ENCODE measurements around the gene PMEPA1. TPM values are rescaled to one million over a fixed set of nuclear protein-coding genes. Genes with fewer than 3 reads are reported as not detected.
A peak's percentile ranks its signal among the peaks of the same experiment; 100 is the strongest.

The PMEPA1 gene
- total and polyA plus RNA-seq, 2 donors (not counting 1 experiment from before 2014, with no cell fraction given), result 9.9 to 37.4 TPM

- peaks cover 44% of the 10 kb centered on the region for H3K4me1 Mint-ChIP-seq
- Histone ChIP-seq H4K20me1 (ENCODE audit: control insufficient read depth, insufficient read depth, low read length, poor library complexity, severe bottlenecking) (peaks cover 24% of the 10 kb centered on the region), H3K79me2 (ENCODE audit: control insufficient read depth, insufficient read depth, low read length) (peaks cover 80% of the 10 kb centered on the region), H3K9ac (ENCODE audit: low read length) (no peak overlapping the region), H3K4me3 (ENCODE audit: control extremely low read depth in 1 of 5, extremely low read depth in 1 of 5, insufficient read depth in 1 of 5, low read depth in 2 of 5, low read length in 4 of 5) (no peak overlapping the region), H3K4me2 (replicated peaks; ENCODE audit: low read depth, low read length, poor library complexity, severe bottlenecking) (peak overlapping the region; percentile 95), H3K27ac (ENCODE audit: low read length in 2 of 2) (peak overlapping the region; percentile 80 to 99), H3K36me3 (replicated peaks in 1 of 2; ENCODE audit: control extremely low read depth in 1 of 2, control insufficient read depth in 1 of 2, extremely low read depth in 1 of 2, insufficient read depth in 2 of 2, low read length in 1 of 2) (no peaks in the 10 kb centered on the region), H2AFZ (ENCODE audit: insufficient read depth, low read depth, low read length, poor library complexity, severe bottlenecking) (no peak overlapping the region), H3K27me3 (replicated peaks in 1 of 4; ENCODE audit: control extremely low read depth in 1 of 4, control insufficient read depth in 3 of 4, insufficient read depth in 4 of 4, low read length in 3 of 4) (peaks cover 0 to 2% (median 0%) of the 10 kb centered on the region in 4 experiments), H3K9me3 (ENCODE audit: control extremely low read depth in 1 of 3, control insufficient read depth in 2 of 3, insufficient read depth in 1 of 3, low read length in 2 of 3) (no peaks in the 10 kb centered on the region), H3K4me1 (ENCODE audit: control insufficient read depth in 2 of 2, insufficient read depth in 2 of 2, low read length in 2 of 2) (peaks cover 38 to 43% of the 10 kb centered on the region in 2 donors)
- TF ChIP-seq EZH2 (IDR thresholded peaks at IDR 0.05; ENCODE audit: borderline replicate concordance, insufficient read depth, low read depth, low read length, poor library complexity, severe bottlenecking) (no peak), CTCF (IDR thresholded peaks at IDR 0.05) (no peak)
- intact Hi-C loops (cut with micrococcal nuclease), result loop anchor here (2.0 to 10.0 kb wide), 3 partner anchors 57 to 1317 kb away; partner anchors contain the start of genes AURKA and CSTF1
- 90% methylated on average over 5 of the region's 8 CpGs for WGBS (ENCODE audit: insufficient coverage)
- no peak overlapping the region for H3K27ac Mint-ChIP-seq
- ChIA-PET POLR2A (interaction anchor here (1.0 to 2.2 kb wide), 4 partner anchors 9 to 31 kb away, joined by 4 to 12 read pairs (median 6); no protein-coding TSS in a partner anchor), CTCF (interaction anchor here (0.6 to 4.6 kb wide), 8 partner anchors 10 to 102 kb away, joined by 3 to 39 read pairs (median 6); no protein-coding TSS in a partner anchor)
- no peak for ATAC-seq (ENCODE audit: low read depth)
- DNase-seq, result no peak
- peak overlapping the region; percentile 94 for H3K4me3 Mint-ChIP-seq
- H3K27me3 Mint-ChIP-seq, result no peaks in the 10 kb centered on the region
- H3K9me3 Mint-ChIP-seq (ENCODE audit: insufficient read depth), result no peaks in the 10 kb centered on the region
Measured at GRCh38 chr20:57711311-57711712, 1.5 kb upstream of the PMEPA1 start.

GRCh38 chr20:57710841-57711240, 1.0 kb upstream of the PMEPA1 start:
- Histone ChIP-seq H3K4me2 (replicated peaks; ENCODE audit: low read depth, low read length, poor library complexity, severe bottlenecking) (peak overlapping the region; percentile 95), H3K9me3 (ENCODE audit: control extremely low read depth in 1 of 3, control insufficient read depth in 2 of 3, insufficient read depth in 1 of 3, low read length in 2 of 3) (no peaks in the 10 kb centered on the region), H3K79me2 (ENCODE audit: control insufficient read depth, insufficient read depth, low read length) (peaks cover 85% of the 10 kb centered on the region), H3K27ac (ENCODE audit: low read length in 2 of 2) (peak overlapping the region; percentile 80 to 99), H3K9ac (ENCODE audit: low read length) (peak overlapping the region; percentile 98), H3K27me3 (replicated peaks in 1 of 4; ENCODE audit: control extremely low read depth in 1 of 4, control insufficient read depth in 3 of 4, insufficient read depth in 4 of 4, low read length in 3 of 4) (no peaks in the 10 kb centered on the region), H3K36me3 (replicated peaks in 1 of 2; ENCODE audit: control extremely low read depth in 1 of 2, control insufficient read depth in 1 of 2, extremely low read depth in 1 of 2, insufficient read depth in 2 of 2, low read length in 1 of 2) (no peaks in the 10 kb centered on the region), H4K20me1 (ENCODE audit: control insufficient read depth, insufficient read depth, low read length, poor library complexity, severe bottlenecking) (peaks cover 24% of the 10 kb centered on the region), H2AFZ (ENCODE audit: insufficient read depth, low read depth, low read length, poor library complexity, severe bottlenecking) (no peak overlapping the region), H3K4me3 (ENCODE audit: control extremely low read depth in 1 of 5, extremely low read depth in 1 of 5, insufficient read depth in 1 of 5, low read depth in 2 of 5, low read length in 4 of 5) (peak overlapping the region; percentile 59 to 96 (median 83)), H3K4me1 (ENCODE audit: control insufficient read depth in 2 of 2, insufficient read depth in 2 of 2, low read length in 2 of 2) (peaks cover 42 to 48% of the 10 kb centered on the region in 2 donors)
- TF ChIP-seq CTCF (IDR thresholded peaks at IDR 0.05), result no peak
- TF ChIP-seq EZH2 (IDR thresholded peaks at IDR 0.05; ENCODE audit: borderline replicate concordance, insufficient read depth, low read depth, low read length, poor library complexity, severe bottlenecking), result no peak
- Mint-ChIP-seq H3K4me1 (peaks cover 48% of the 10 kb centered on the region), H3K27ac (peak overlapping the region; percentile 92), H3K9me3 (ENCODE audit: insufficient read depth) (no peaks in the 10 kb centered on the region), H3K4me3 (peak overlapping the region; percentile 94), H3K27me3 (no peaks in the 10 kb centered on the region)
- ChIA-PET CTCF (interaction anchor here (0.6 to 4.6 kb wide), 11 partner anchors 8 to 101 kb away, joined by 3 to 39 read pairs (median 6); partner anchors contain the start of gene ZBP1), POLR2A (interaction anchor here (1.0 to 2.2 kb wide), 7 partner anchors 8 to 92 kb away, joined by 4 to 12 read pairs (median 5); partner anchors contain the start of gene ZBP1)
- 60% methylated on average over 5 of the region's 6 CpGs for WGBS (ENCODE audit: insufficient coverage)
- intact Hi-C loops (cut with micrococcal nuclease), result loop anchor here (1.0 to 10.0 kb wide), 7 partner anchors 7 to 1316 kb away; partner anchors contain the start of genes AURKA and CSTF1
- ATAC-seq (ENCODE audit: low read depth), result no peak
- DNase-seq, result no peak
